HG03064 (cell line): ENCODE data around the gene GLIS1.
"Not testable (repeated sequence)": the region's sequence is repeated elsewhere in the genome, so short reads cannot be mapped to it uniquely, and the experiment has no call there.

Experiments
- ATAC-seq: cut with Tn5 transposase; IDR thresholded peaks from one replicate; pipeline ENCODE4 v1.9.1; 2021; ENCODE audit warnings: low read depth; ENCODE audit not compliant: unreplicated experiment

Gene GLIS1

GRCh38 chr1:53656747-53657530, 82.0 kb downstream of the GLIS1 start:
- ATAC-seq, result no peak

- no peak for ATAC-seq
Observed at GRCh38 chr1:53655931-53656746, 82.8 kb downstream of the GLIS1 start.

DNA sequence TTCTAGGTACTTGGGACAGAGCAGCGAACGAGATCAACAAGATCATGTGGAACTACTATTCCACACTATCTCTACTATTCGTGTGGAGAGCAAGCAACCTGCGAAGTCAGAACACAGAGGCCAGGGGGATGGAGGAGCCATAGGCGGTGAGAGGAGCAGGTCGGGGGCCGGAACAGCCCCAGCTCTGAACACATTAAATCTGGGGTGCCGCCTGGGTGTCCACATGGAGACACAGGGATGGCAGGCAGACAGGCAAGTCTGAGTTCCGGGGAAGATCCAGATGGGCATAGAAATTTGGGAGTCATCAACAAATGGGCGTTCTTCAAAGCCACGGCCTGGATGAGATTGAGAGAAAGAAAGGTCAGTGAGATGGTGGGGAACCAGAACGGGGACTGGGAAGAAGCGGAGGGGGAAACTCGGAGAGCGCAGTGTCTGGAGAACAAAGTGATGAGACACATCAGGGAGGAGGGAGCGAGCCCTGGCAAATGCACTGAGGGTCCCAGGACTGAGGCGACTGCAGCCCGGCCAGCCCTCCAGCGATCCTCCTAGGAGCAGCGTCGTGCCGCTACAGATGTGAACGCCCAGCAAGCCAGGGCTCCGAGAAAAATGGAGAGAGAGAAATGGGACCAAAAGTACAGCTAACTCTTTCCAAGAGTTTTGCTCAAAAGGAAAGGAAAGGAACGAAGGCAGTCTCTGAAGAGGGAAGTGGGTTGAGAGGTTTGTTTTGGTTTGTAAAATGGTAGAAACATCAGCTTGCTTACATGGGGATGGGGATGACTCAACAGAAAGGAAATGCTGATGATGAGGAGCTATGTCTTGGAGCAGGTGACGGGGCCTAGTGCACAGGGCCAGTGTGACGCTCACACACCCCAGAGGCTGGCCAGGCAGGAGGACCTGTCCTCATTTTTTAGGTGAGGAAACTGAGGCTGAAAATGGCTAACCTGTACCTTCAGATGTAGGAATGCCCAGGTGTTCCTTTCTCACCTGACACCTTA, 84.5 kb downstream of the GLIS1 start:
- ATAC-seq, result no peak

- no peak for ATAC-seq
Observed at GRCh38 chr1:53653631-53654030, 85.3 kb downstream of the GLIS1 start.

GRCh38 chr1:53653200-53653575, 85.8 kb downstream of the GLIS1 start:
- no peak for ATAC-seq

DNA sequence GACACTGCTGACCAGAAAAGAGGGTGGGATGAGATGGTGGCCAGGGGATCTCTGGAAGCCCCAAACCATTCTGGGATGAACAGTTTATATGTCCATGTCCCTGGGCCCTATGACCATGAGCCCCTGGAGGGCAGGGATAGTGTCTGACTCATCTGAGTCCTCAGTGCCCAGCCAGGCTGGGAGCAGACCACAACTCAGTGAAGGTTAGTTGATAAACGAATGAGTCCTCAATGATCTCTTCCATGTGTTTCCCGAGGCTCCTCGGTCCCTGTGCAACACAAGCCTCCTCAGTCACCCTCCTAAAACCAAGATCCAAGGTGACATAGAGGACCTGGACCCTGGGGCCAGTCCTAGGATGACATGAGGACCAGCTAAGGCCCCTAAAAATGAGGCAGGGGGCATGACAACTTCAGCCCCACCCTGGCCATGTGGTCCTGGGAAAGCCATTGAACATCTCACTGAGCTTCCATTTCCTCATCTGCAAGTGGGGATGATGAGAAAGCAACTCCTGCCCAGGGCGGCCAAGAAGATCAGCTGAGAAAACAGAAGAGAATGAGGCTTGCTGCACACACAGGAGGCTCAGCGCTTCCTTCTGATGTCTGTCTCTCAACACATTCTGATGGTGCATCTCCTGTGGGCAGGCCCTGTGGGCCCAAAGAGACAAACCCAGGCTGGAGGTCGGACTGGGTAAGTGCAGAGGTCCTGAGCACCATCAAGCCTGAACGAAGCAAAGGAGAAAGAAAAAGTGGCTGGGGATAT, 86.3 kb downstream of the GLIS1 start:
- ATAC-seq, result no peak

DNA sequence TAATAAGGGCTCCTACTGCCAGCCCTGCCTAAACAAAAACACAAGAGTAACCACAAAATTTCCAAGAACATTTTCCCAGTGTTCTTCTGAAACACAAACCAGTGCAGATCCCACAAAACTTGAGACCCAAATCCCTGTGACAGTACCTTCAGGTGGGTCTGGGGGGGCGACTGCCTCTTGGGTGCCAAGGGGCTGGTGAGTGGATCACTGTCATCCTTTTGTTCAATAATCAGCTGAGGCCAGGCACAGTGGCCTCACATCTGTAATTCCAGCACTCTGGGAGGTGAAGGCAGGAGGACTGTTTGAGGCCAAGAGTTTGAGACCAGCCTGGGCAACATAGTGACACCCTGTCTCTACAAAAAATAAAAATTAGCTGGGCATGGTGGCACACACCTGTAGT, 87.6 kb downstream of the GLIS1 start:
- no peak for ATAC-seq

GRCh38 chr1:53648516-53648915, 90.4 kb downstream of the GLIS1 start:
- no peak for ATAC-seq

GRCh38 chr1:53647915-53648314, 91.0 kb downstream of the GLIS1 start:
- ATAC-seq, result not testable (repeated sequence)

DNA sequence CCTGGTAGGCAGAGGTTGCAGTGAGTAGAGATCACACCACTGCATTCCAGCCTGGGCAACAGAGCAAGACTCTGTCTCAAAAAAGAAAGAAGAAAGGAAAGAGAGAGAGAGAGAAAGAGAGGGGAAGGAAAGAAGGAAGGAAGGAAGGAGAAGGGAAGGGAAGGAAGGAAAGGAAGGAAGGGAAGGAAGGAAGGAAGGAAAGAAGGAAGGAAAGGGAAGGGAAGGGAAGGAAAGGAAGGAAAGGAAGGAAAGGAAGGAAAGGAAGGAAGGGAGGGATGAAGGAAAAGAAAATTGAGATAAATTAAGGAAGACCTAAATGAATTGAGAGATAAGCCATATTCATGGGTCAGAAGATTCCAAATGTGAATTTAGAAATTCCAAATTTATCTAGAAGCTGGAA, 92.2 kb downstream of the GLIS1 start:
- no peak for ATAC-seq

DNA sequence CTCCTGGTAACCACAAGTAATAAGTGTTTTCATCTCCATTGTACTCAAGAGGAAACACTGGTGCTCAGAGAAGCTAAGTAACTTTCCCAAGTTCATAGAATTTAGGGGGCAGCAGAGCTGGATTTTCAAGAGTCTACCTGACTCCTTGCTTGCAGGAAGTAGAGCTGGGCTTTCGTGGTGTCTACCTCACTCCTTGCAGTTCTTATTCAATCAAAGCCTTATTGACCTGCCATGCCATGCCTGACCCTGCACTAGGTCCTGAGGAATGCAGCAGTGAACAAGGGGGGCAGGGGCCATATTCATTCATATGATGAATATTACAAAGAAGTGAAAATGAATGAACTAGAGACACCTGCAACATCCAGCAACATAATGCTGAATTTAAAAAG, 93.3 kb downstream of the GLIS1 start:
- ATAC-seq, result no peak

GRCh38 chr1:53644909-53645689, 93.9 kb downstream of the GLIS1 start:
- ATAC-seq, result no peak

DNA sequence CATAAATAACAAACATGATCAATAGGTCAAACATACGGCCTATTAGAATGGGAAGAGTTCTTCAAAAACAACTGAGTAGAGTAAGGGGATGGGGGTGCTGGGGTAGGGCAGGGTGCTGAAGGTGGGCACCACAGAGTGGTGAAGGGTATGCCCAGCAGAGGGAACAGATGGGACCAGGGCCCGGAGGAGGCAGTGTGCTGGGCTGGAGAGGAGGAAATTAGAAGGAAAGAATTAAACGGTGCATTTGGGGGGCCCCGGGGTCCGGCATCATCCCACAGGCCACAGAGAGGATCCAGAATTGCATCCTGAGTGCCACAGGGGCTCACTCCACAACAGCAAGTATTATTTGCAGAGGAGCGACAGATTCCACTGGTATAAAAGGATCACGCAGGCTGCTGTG, 94.5 kb downstream of the GLIS1 start:
- no peak for ATAC-seq

- no peak for ATAC-seq
Observed at GRCh38 chr1:53643881-53644390, 95.0 kb downstream of the GLIS1 start.

GRCh38 chr1:53643041-53643880, 95.7 kb downstream of the GLIS1 start:
- no peak for ATAC-seq

- ATAC-seq, result no peak
Observed at GRCh38 chr1:53642607-53643006, 96.4 kb downstream of the GLIS1 start.

GRCh38 chr1:53642215-53642555, 96.8 kb downstream of the GLIS1 start:
- ATAC-seq, result no peak

- no peak for ATAC-seq
Observed at GRCh38 chr1:53641481-53642214, 97.3 kb downstream of the GLIS1 start.
